GM21423 (cell line): ENCODE data around the gene CNTFR.

ENCODE experiments used
- ATAC-seq: cut with Tn5 transposase; IDR thresholded peaks from one replicate; pipeline ENCODE4 v1.9.1; 2021; ENCODE audit warnings: mild to moderate bottlenecking, moderate library complexity; ENCODE audit not compliant: unreplicated experiment

The CNTFR gene

GRCh38 chr9:34591248-34591916 is 1.9 kb upstream of the CNTFR start:
- ATAC-seq, result no peak

- no peak for ATAC-seq
Observed at GRCh38 chr9:34590381-34591247, 1.1 kb upstream of the CNTFR start.

GRCh38 chr9:34588671-34589635 is 571 bp downstream of the CNTFR start:
- ATAC-seq, result no peak

GRCh38 chr9:34587271-34587670 is 2.3 kb downstream of the CNTFR start:
- no peak for ATAC-seq

GRCh38 chr9:34585946-34586669 is 3.4 kb downstream of the CNTFR start:
- no peak for ATAC-seq

- no peak for ATAC-seq
Observed at GRCh38 chr9:34584970-34585369, 4.6 kb downstream of the CNTFR start.

GRCh38 chr9:34582787-34583186 is 6.7 kb downstream of the CNTFR start:
- no peak for ATAC-seq

- no peak for ATAC-seq
Observed at GRCh38 chr9:34581318-34581717, 8.2 kb downstream of the CNTFR start.

GRCh38 chr9:34580358-34580757 is 9.2 kb downstream of the CNTFR start:
- no peak for ATAC-seq

GRCh38 chr9:34579808-34580163 is 9.7 kb downstream of the CNTFR start:
- no peak for ATAC-seq

- ATAC-seq, result no peak
Observed at GRCh38 chr9:34579104-34579807, 10.3 kb downstream of the CNTFR start.

- no peak for ATAC-seq
Observed at GRCh38 chr9:34578241-34579103, 11.1 kb downstream of the CNTFR start.

- ATAC-seq, result no peak
Observed at GRCh38 chr9:34577400-34578240, 11.9 kb downstream of the CNTFR start.

GRCh38 chr9:34576597-34577399 is 12.7 kb downstream of the CNTFR start:
- no peak for ATAC-seq

GRCh38 chr9:34575862-34576596 is 13.5 kb downstream of the CNTFR start:
- no peak for ATAC-seq

GRCh38 chr9:34575241-34575640 is 14.3 kb downstream of the CNTFR start:
- no peak for ATAC-seq

GRCh38 chr9:34574571-34574970 is 15.0 kb downstream of the CNTFR start:
- no peak for ATAC-seq
